Esophagus squamous epithelium (tissue), 5 donors: ENCODE data around the gene DGCR6L. TPM values are rescaled to one million over a fixed set of nuclear protein-coding genes. Genes with fewer than 3 reads are reported as not detected.
"Not testable (repeated sequence)": the region's sequence is repeated elsewhere in the genome, so short reads cannot be mapped to it uniquely, and the experiment has no call there.

ENCODE experiments used
- DNase-seq: peaks from one replicate; lab custom pipeline; 2025; lab: John Stamatoyannopoulos, UW
- H3K27ac ChIP-seq, 4 donors: fragments of 200-600 bp; sonication (generic); one replicate each; pipeline ENCODE4 v1.5.1; 2016 to 2019; ENCODE audit warnings: mild to moderate bottlenecking in 1 of 4
- H3K27me3 ChIP-seq, 4 donors: fragments of 200-600 bp; sonication (generic); 1 replicate in 3 of 4; 2 replicates in 1 of 4; pipeline versions ENCODE4 v1.5.1 to v1.6.0; 2017 to 2021; ENCODE audit warnings: antibody characterized with exemption in 1 of 4
- H3K36me3 ChIP-seq, 3 donors: fragments of 200-600 bp; sonication (generic); one replicate each; pipeline ENCODE4 v1.5.1; 2016 to 2019
- H3K4me1 ChIP-seq, 3 donors: fragments of 200-600 bp; sonication (generic); one replicate each; pipeline ENCODE4 v1.5.1; 2017 to 2019
- H3K4me3 ChIP-seq, 4 donors: fragments of 200-600 bp; sonication (generic); 1 replicate in 3 of 4; 2 replicates in 1 of 4; pipeline ENCODE4 v1.5.1; 2016 to 2019; ENCODE audit warnings: mild to moderate bottlenecking in 2 of 4, moderate library complexity in 1 of 4
- H3K9me3 ChIP-seq, 3 donors: fragments of 200-600 bp; sonication (generic); one replicate each; pipeline ENCODE4 v1.5.1; 2016 to 2019
- POLR2A ChIP-seq, 4 donors: fragments of 450-650 bp; IDR thresholded peaks; one replicate each; pipeline ENCODE4 v1.6.1; 2017; ENCODE audit warnings: antibody characterized with exemption in 4 of 4, mild to moderate bottlenecking in 4 of 4, moderate library complexity in 3 of 4
- WGBS, 2 donors: methylation state at CpG; one replicate each; pipeline ENCODE4 v1.1.5; 2018; 5-methylcytosine and 5-hydroxymethylcytosine counted together
- intact Hi-C: fragments of 100-400 bp; cut with DNase I; formaldehyde crosslinking; loops from one replicate; pipeline ENCODE4 v1.15.0; 2022
- total RNA-seq, 4 donors: library from RNA; depleted of rRNA; stranded (reverse); fragments of >200 nt; gene quantifications; one replicate each; pipeline ENCODE4 v1.1.0, GENCODE V29; 2016
- TF ChIP-seq, protein P1 (sequence below), 6 experiments: fragments of 450-650 bp in 4 of 6; fragments of 200-600 bp in 2 of 6; sonication (generic) in 2 of 6; IDR thresholded peaks; one replicate each; pipeline ENCODE4 v1.5.1; 2016 to 2019; ENCODE audit warnings: antibody characterized with exemption in 6 of 6, mild to moderate bottlenecking in 4 of 6, moderate library complexity in 4 of 6
- donor health status: DM: yes; HTN: yes; CAD: no.

Gene DGCR6L
- total RNA-seq, 4 donors from 2014 or later: 35.7 to 56.2 (median 49.2) TPM

DNA sequence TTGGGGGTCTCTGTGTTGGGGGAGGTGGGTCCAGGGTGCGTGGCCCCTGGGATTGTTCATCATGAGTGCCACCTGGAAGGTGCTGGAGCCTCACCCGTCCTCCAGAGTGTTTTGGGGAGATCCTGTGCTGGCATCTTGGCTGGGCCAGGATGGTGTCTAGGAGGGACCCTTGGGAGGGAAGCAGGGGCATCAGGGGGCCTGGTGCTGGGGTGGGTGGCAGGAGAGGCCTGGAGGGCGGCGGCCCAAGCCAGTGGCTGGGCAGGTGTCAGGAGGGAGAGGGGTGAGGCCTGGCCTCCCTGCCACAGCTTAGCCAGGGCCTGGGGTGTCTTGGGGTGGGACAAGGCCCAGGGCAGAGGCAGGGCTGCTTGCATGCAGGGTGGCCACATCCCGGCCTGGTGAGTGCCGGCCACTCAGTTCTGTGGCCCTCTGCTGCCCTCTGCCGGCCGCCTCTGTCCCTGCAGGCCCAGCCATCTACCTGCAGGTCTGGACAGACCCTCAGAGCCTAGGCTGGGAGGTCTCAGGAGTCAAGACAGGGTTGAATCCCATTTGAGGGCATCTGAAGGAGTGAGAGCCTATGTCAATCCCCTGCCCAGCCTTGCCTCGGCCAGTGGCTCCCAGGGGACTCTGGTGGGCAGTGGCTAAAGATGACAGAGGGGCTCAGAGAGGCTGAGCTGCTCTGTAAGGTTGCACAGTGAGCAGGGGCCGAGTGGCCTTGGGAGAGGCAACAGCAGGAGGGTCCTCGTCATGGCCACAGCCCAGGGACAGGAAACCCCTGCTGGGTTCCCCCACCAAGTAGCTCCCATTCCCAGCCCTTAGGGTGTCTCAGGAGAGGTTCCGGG lies 34.2 kb downstream of the DGCR6L start:
- TF ChIP-seq, protein P1, sequence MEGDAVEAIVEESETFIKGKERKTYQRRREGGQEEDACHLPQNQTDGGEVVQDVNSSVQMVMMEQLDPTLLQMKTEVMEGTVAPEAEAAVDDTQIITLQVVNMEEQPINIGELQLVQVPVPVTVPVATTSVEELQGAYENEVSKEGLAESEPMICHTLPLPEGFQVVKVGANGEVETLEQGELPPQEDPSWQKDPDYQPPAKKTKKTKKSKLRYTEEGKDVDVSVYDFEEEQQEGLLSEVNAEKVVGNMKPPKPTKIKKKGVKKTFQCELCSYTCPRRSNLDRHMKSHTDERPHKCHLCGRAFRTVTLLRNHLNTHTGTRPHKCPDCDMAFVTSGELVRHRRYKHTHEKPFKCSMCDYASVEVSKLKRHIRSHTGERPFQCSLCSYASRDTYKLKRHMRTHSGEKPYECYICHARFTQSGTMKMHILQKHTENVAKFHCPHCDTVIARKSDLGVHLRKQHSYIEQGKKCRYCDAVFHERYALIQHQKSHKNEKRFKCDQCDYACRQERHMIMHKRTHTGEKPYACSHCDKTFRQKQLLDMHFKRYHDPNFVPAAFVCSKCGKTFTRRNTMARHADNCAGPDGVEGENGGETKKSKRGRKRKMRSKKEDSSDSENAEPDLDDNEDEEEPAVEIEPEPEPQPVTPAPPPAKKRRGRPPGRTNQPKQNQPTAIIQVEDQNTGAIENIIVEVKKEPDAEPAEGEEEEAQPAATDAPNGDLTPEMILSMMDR (IDR thresholded peaks at IDR 0.05): peak; percentile 38 to 88 (median 75)
- H3K9me3 ChIP-seq, H3K4me1 ChIP-seq, DNase-seq, H3K36me3 ChIP-seq, H3K27ac ChIP-seq, H3K4me3 ChIP-seq: not testable (repeated sequence)
- peaks cover 0 to 26% (median 0%) of the 10 kb centered on the region in 4 donors for H3K27me3 ChIP-seq
- intact Hi-C loops: loop anchor here (2.0 kb wide), 1 partner anchor 127 kb away; no protein-coding TSS in a partner anchor
- WGBS, 2 donors: 40 to 100% methylated on average over 2 to 3 of the region's 12 CpGs

DNA sequence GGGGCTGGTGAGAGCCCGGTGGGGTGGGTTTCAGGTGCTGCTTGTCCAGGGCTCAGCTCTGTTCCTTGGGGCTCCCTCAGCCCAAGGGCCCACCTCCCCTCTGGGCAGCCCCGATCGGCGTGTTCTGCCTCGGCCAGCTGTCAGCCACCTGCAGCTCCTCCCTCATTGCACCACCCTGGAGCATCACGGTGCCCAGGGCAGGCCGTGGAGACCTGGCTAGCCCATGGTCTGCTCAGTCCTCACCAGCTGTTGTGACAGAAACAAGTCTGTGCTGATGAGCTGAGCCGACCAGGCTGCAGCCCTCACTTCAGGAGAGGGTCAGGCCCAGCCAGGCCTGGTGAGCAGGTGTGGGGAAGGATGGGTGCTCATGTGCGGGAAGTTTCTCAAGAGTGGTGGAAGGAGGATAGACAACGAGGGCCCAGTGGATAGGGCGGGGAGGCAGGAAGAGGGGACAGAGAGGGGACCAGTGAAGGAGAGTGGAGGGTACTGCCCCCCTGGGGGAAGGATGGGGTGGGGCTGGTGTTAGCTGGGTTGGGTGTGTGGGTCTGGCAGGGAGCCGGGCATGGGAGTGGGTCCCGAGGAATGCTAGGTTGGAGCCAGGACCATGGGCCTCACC lies 35.3 kb downstream of the DGCR6L start:
- Histone ChIP-seq H3K36me3 (no peaks in the 10 kb centered on the region), H3K4me1 (no peaks in the 10 kb centered on the region), H3K27ac (no peak overlapping the region), H3K9me3 (no peaks in the 10 kb centered on the region), H3K4me3 (no peak overlapping the region), H3K27me3 (peaks cover 0 to 17% (median 0%) of the 10 kb centered on the region in 4 donors)
- DNase-seq: no peak
- intact Hi-C loops: loop anchor here (2.0 kb wide), 1 partner anchor 126 kb away; no protein-coding TSS in a partner anchor
- TF ChIP-seq, protein P1 (IDR thresholded peaks at IDR 0.05): no peak
- no peak for TF ChIP-seq POLR2A (IDR thresholded peaks at IDR 0.05)
- WGBS, 2 donors: 67 to 77% methylated on average over 4 to 5 of the region's 13 CpGs

DNA sequence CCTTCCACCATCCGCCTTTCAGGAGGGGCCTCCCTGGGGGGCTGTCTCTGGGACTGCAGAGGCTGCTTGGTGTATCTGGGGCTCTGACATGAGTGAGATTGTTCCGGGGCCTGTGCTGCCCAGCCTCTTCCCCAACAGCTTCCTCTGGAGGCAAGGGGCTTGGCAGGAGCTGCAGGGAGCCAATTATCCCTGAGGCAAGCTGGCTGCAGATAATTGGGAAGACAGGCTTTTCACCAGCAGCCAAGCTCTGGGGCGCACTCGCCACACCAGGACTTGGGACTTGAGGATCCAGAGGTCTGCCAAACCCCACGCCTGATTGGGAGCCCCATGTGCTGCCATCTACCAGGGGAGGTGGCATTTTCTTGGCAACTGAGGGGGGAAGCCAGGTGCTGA lies 36.2 kb downstream of the DGCR6L start:
- no peak for TF ChIP-seq POLR2A (IDR thresholded peaks at IDR 0.05)
- TF ChIP-seq, protein P1 (IDR thresholded peaks at IDR 0.05): no peak
- H3K27ac ChIP-seq: no peak overlapping the region
- peaks cover 0 to 13% (median 0%) of the 10 kb centered on the region in 4 donors for H3K27me3 ChIP-seq
- WGBS, 2 donors: 20% methylated on average over 1 of the region's 5 CpGs; no CpG with 5 or more reads in 1 of the 2 donors
- no peaks in the 10 kb centered on the region for H3K9me3 ChIP-seq
- H3K4me1 ChIP-seq: no peaks in the 10 kb centered on the region
- no peak overlapping the region for H3K4me3 ChIP-seq
- H3K36me3 ChIP-seq: no peaks in the 10 kb centered on the region
- intact Hi-C loops: loop anchor here (2.0 kb wide), 1 partner anchor 125 kb away; no protein-coding TSS in a partner anchor
- DNase-seq: no peak

DNA sequence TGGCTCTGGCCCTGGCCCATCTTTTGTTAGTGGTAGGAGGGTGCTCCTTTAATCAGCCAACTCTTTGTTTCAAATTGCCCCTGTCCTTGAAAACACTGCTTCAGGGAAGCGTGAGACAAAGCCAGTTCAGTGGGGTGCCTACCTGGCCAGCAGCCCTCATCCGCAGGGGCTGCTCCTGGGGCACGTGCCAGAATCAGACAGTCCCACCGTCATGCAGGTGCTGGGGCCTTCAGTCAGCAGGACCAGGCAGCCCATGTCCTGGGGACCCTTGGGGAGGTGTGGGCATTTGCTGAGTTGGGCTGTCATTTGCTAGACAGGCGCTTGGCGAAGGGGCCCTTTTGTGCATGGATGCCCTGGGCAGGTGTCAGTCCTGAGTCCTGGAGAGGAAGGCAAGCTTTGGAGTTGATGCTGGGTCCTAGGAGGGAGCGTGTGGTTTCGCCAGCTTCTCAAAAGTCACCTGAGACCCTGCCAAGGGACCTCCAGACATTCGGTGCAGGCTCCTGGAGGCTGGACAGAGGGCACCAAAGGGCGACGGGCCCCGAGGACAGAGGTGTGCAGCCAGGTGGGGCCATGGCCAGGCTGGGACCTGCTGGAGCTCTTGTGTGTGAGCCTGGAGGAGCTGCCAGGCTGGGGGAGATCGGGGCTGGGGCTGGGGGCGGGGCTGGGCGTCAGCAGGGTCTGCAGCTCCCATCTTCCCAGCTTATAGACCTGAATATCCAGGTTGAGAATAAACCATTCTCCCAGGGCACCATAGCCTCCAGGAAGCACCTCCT lies 36.8 kb downstream of the DGCR6L start:
- no peaks in the 10 kb centered on the region for H3K9me3 ChIP-seq
- no peak for DNase-seq
- no peak overlapping the region for H3K4me3 ChIP-seq
- TF ChIP-seq POLR2A (IDR thresholded peaks at IDR 0.05): no peak
- TF ChIP-seq, protein P1 (IDR thresholded peaks at IDR 0.05): no peak
- intact Hi-C loops: no loop called here
- peaks cover 0 to 10% (median 0%) of the 10 kb centered on the region in 4 donors for H3K27me3 ChIP-seq
- no peak overlapping the region for H3K27ac ChIP-seq
- 60 to 70% methylated on average over 1 to 4 of the region's 15 CpGs for WGBS, 2 donors
- H3K4me1 ChIP-seq: no peaks in the 10 kb centered on the region
- H3K36me3 ChIP-seq: no peaks in the 10 kb centered on the region
